ENCODE data around the gene HOXA6.

GRCh38 chr7:27097686-27098577 lies 49.6 kb downstream of the HOXA6 start:
- no peak for TF ChIP-seq EZH2 (IDR thresholded peaks at IDR 0.05; ENCODE audit: borderline replicate concordance, insufficient read depth, low read length, poor library complexity, severe bottlenecking)
- TF ChIP-seq, protein P1, sequence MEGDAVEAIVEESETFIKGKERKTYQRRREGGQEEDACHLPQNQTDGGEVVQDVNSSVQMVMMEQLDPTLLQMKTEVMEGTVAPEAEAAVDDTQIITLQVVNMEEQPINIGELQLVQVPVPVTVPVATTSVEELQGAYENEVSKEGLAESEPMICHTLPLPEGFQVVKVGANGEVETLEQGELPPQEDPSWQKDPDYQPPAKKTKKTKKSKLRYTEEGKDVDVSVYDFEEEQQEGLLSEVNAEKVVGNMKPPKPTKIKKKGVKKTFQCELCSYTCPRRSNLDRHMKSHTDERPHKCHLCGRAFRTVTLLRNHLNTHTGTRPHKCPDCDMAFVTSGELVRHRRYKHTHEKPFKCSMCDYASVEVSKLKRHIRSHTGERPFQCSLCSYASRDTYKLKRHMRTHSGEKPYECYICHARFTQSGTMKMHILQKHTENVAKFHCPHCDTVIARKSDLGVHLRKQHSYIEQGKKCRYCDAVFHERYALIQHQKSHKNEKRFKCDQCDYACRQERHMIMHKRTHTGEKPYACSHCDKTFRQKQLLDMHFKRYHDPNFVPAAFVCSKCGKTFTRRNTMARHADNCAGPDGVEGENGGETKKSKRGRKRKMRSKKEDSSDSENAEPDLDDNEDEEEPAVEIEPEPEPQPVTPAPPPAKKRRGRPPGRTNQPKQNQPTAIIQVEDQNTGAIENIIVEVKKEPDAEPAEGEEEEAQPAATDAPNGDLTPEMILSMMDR (IDR thresholded peaks at IDR 0.05; ENCODE audit: poor library complexity, severe bottlenecking) = no peak

All from neural cell (in vitro differentiated cells).